AML-193 (cell line): ENCODE data around the gene TUBGCP2.
"Not testable (repeated sequence)": the region's sequence is repeated elsewhere in the genome, so short reads cannot be mapped to it uniquely, and the experiment has no call there.

Source experiments
- DNase-seq, 2 experiments: peaks; one replicate each; lab custom pipeline; 2025; lab: John Stamatoyannopoulos, UW

The TUBGCP2 gene

GRCh38 chr10:133324857-133325260 is 16.2 kb upstream of the TUBGCP2 start:
- no peak for DNase-seq

- DNase-seq, result no peak
Observed at GRCh38 chr10:133324198-133324792, 15.6 kb upstream of the TUBGCP2 start.

- DNase-seq, result not testable (repeated sequence)
Observed at GRCh38 chr10:133322064-133322709, 13.5 kb upstream of the TUBGCP2 start.

- DNase-seq, result not testable (repeated sequence)
Observed at GRCh38 chr10:133320852-133321422, 12.3 kb upstream of the TUBGCP2 start.

GRCh38 chr10:133318494-133319127 is 9.9 kb upstream of the TUBGCP2 start:
- peak; percentile 59 to 61 for DNase-seq

- no peak for DNase-seq
Observed at GRCh38 chr10:133316732-133317131, 8.1 kb upstream of the TUBGCP2 start.

GRCh38 chr10:133316266-133316665 is 7.6 kb upstream of the TUBGCP2 start:
- no peak for DNase-seq

GRCh38 chr10:133315847-133316246 is 7.2 kb upstream of the TUBGCP2 start:
- DNase-seq, result no peak

GRCh38 chr10:133314911-133315310 is 6.2 kb upstream of the TUBGCP2 start:
- DNase-seq, result no peak

GRCh38 chr10:133313192-133313591 is 4.5 kb upstream of the TUBGCP2 start:
- DNase-seq, result no peak

- DNase-seq, result no peak
Observed at GRCh38 chr10:133312769-133313145, 4.1 kb upstream of the TUBGCP2 start.

GRCh38 chr10:133312016-133312768 is 3.5 kb upstream of the TUBGCP2 start:
- DNase-seq, result no peak

GRCh38 chr10:133311570-133311969 is 2.9 kb upstream of the TUBGCP2 start:
- DNase-seq, result no peak

GRCh38 chr10:133310789-133311188 is 2.1 kb upstream of the TUBGCP2 start:
- DNase-seq, result no peak

GRCh38 chr10:133310399-133310755 is 1.7 kb upstream of the TUBGCP2 start:
- no peak for DNase-seq

GRCh38 chr10:133309720-133310398 is 1.2 kb upstream of the TUBGCP2 start:
- no peak for DNase-seq

GRCh38 chr10:133309100-133309719 is 538 bp upstream of the TUBGCP2 start:
- peak; percentile 57 to 65 for DNase-seq

- DNase-seq, result peak; percentile 63 to 70
Observed at GRCh38 chr10:133307776-133308420, 774 bp downstream of the TUBGCP2 start.

- DNase-seq, result no peak
Observed at GRCh38 chr10:133306941-133307379, 1.7 kb downstream of the TUBGCP2 start.

- DNase-seq, result no peak
Observed at GRCh38 chr10:133306097-133306476, 2.6 kb downstream of the TUBGCP2 start.

GRCh38 chr10:133303206-133303605 is 5.5 kb downstream of the TUBGCP2 start:
- DNase-seq, result no peak
